Measurements from ENCODE around the gene SMIM36. TPM values are rescaled to one million over a fixed set of nuclear protein-coding genes. Genes with fewer than 3 reads are reported as not detected.

The SMIM36 gene
- total RNA-seq, 2 experiments from 2014 or later: not detected

- TF ChIP-seq CTCF (conservative IDR thresholded peaks at IDR 0.05; ENCODE audit: low read length): no peak
- TF ChIP-seq EZH2phosphoT487 (IDR thresholded peaks at IDR 0.05; ENCODE audit: borderline replicate concordance, low read depth, low read length): no peak
- no peak for DNase-seq (ENCODE audit: low spot score)
- H3K4me1 ChIP-seq (ENCODE audit: insufficient read depth, low read length, poor library complexity, severe bottlenecking): no peaks in the 10 kb centered on the region
- H3K27ac ChIP-seq (ENCODE audit: low read depth, low read length, poor library complexity, severe bottlenecking): no peak overlapping the region
- H3K9me3 ChIP-seq (ENCODE audit: low read length): no peaks in the 10 kb centered on the region
- ChIA-PET CTCF (ENCODE audit: unreplicated experiment) (no interaction called here), POLR2A (no interaction called here)
- H3K4me3 ChIP-seq (ENCODE audit: low read depth, low read length, poor library complexity, severe bottlenecking): no peak overlapping the region
- no peaks in the 10 kb centered on the region for H4K20me1 ChIP-seq (ENCODE audit: insufficient read depth, low read length)
- H3K79me2 ChIP-seq (ENCODE audit: insufficient read depth, low read depth, low read length): peaks cover 21% of the 10 kb centered on the region
- H3K9me2 ChIP-seq (ENCODE audit: insufficient read depth, low read length): no peaks in the 10 kb centered on the region
- H3K4me2 ChIP-seq (ENCODE audit: low read length): no peak overlapping the region
- intact Hi-C loops (cut with micrococcal nuclease; ENCODE audit: unreplicated experiment): no loop called here
- H3K36me3 ChIP-seq (ENCODE audit: insufficient read depth, low read length): peaks cover 94% of the 10 kb centered on the region
- BruUV-seq (replicated peaks): no TSS peak
- H2AFZ ChIP-seq (ENCODE audit: low read length): no peak overlapping the region
These were observed 99.8 kb downstream of the SMIM36 start for GRCh38 chr17:55411463-55411855.

GRCh38 chr17:55410722-55411462 lies 100.4 kb downstream of the SMIM36 start:
- no peaks in the 10 kb centered on the region for H3K9me2 ChIP-seq (ENCODE audit: insufficient read depth, low read length)
- intact Hi-C loops (cut with micrococcal nuclease; ENCODE audit: unreplicated experiment): no loop called here
- no peaks in the 10 kb centered on the region for H4K20me1 ChIP-seq (ENCODE audit: insufficient read depth, low read length)
- DNase-seq (ENCODE audit: low spot score): no peak
- H3K4me2 ChIP-seq (ENCODE audit: low read length): no peak overlapping the region
- no peaks in the 10 kb centered on the region for H3K4me1 ChIP-seq (ENCODE audit: insufficient read depth, low read length, poor library complexity, severe bottlenecking)
- ChIA-PET CTCF (ENCODE audit: unreplicated experiment) (no interaction called here), POLR2A (interaction anchor here (1.6 kb wide), 1 partner anchor 25 kb away, joined by 5 read pairs; no protein-coding TSS in a partner anchor)
- no peak overlapping the region for H3K27ac ChIP-seq (ENCODE audit: low read depth, low read length, poor library complexity, severe bottlenecking)
- no TSS peak for BruUV-seq (replicated peaks)
- no peaks in the 10 kb centered on the region for H3K9me3 ChIP-seq (ENCODE audit: low read length)
- H3K79me2 ChIP-seq (ENCODE audit: insufficient read depth, low read depth, low read length): peaks cover 16% of the 10 kb centered on the region
- no peak overlapping the region for H2AFZ ChIP-seq (ENCODE audit: low read length)
- no peak overlapping the region for H3K4me3 ChIP-seq (ENCODE audit: low read depth, low read length, poor library complexity, severe bottlenecking)
- peaks cover 94% of the 10 kb centered on the region for H3K36me3 ChIP-seq (ENCODE audit: insufficient read depth, low read length)
- TF ChIP-seq CTCF (conservative IDR thresholded peaks at IDR 0.05; ENCODE audit: low read length): no peak
- no peak for TF ChIP-seq EZH2phosphoT487 (IDR thresholded peaks at IDR 0.05; ENCODE audit: borderline replicate concordance, low read depth, low read length)
